ENCODE measurements around the gene PRKCE.

The PRKCE gene

DNA sequence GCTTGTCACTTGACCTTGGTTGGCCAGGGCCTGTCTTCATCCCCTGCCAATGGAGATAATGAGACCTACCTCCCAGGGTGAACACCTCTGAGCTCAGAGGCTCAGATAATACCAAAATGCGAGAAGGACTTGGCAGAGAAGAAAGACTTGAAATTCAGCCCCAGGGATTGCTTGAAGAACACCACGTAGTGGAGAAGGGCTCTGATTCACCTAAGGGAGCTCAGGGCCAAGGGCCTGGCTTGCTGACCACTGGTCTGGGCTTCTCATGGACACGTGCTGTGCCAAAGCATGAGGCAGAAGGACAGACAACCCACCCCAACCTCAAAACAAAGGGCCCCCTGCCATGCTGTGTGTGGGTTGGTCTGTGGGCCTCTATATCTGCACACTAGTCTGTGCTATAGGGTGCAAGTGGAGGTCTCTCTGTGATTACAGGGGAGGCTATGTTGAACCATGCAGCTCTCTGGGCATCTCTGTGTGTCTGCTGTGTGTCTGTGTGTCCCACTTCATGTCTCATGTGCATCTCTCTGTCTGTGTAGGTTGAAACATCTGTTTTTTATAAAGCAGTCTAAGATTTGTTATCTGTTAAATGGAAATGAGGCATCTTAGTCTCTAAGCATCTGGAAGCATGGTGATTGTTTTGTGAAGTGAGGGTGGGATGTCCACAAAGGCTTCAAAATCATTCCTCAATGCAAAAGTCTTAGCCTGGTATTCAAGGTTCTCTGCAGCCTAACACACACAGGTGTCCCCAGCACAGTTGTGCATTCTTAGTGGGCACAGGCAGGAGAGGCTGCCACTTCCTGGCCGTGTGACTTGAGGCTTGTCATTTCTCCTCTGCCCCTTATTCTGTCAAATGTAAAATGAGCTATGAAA, 584.8 kb downstream of the PRKCE start:
- DNase-seq: no peak

DNA sequence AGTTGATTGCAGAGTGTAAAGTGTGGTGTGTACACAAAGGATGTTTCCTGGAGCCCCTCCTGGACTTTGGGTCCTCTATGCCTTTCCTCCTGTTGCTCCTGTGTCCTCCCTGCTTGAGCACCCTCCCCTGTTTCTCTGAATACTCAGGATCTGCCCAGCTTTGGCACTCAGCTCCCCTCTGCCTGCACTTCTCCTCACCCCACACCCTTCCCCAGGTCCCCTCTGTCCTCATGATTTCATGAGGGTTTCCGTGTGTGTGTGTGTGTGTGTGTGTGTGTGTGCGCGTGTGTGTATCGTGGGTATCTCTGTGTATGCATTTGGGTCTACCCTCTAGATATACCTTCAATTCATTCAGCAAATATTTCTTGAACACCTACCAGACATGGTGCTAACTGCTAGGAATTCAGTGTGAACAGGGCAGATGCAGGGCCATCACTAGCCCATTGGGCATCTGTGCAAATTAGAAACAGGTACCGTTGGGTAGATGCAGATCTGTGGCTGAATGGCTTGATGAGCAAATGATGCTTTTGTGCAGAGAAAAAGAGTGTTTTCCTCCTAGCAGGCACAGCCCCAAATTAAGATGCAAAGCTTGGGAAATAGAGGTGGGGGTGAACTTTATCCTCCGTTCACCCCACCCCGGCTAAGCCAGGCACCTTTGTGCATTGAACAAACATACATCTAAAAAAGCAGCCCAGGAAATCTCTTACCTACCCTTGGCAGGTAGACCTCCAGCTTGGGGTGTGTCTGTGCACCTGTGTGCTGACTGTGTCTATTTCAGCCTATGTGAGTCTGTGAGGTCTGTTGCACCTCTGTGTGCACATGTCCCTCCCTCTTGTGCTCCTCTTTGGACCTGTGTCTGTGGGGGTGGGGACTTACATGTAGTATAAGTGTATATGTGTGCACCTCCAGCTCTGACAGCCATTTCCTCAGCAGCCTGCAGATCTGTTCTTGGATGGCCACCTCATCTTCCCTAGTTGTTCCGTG, 585.7 kb downstream of the PRKCE start:
- DNase-seq: no peak

Data from anterior cingulate cortex (tissue), 58 donors.